OCI-LY1 (cell line): Measurements from ENCODE around the gene YIF1A.

ENCODE experiments used
- H2AFZ ChIP-seq: fragments of 200-600 bp; sonication (generic), shearing (Covaris generic); 2 replicates; pipeline ENCODE4 v1.6.0; 2014; ENCODE audit warnings: antibody characterized with exemption, mild to moderate bottlenecking, low read length
- H3F3A ChIP-seq: fragments of 200-600 bp; sonication (generic), shearing (Covaris generic); 2 replicates; pipeline ENCODE4 v1.6.0; 2014; ENCODE audit warnings: mild to moderate bottlenecking, antibody characterized with exemption, low read length, moderate library complexity; ENCODE audit not compliant: insufficient read depth
- H3K27ac ChIP-seq: fragments of 200-600 bp; sonication (generic); 2 replicates; pipeline ENCODE4 v1.5.1; 2014; ENCODE audit warnings: low read length, mixed run types, mild to moderate bottlenecking, low read depth; ENCODE audit not compliant: poor library complexity, severe bottlenecking
- H3K27me3 ChIP-seq: fragments of 200-600 bp; sonication (generic); 2 replicates; pipeline ENCODE4 v1.6.0; 2014; ENCODE audit warnings: antibody characterized with exemption, mild to moderate bottlenecking, low read length, moderate library complexity; ENCODE audit not compliant: insufficient read depth
- H3K36me3 ChIP-seq: fragments of 200-600 bp; sonication (generic); 2 replicates; pipeline ENCODE4 v1.6.1; 2014; ENCODE audit warnings: mild to moderate bottlenecking, antibody characterized with exemption, low read length, moderate library complexity, mixed read lengths; ENCODE audit not compliant: insufficient read depth
- H3K4me1 ChIP-seq: fragments of 200-600 bp; sonication (generic); 2 replicates; pipeline ENCODE4 v1.5.1; 2014; ENCODE audit warnings: mild to moderate bottlenecking, low read length, moderate library complexity; ENCODE audit not compliant: insufficient read depth, severe bottlenecking
- H3K4me2 ChIP-seq: fragments of 200-600 bp; sonication (generic), shearing (Covaris generic); 2 replicates; pipeline ENCODE4 v1.6.1; 2014; ENCODE audit warnings: low read length
- H3K4me3 ChIP-seq: fragments of 200-600 bp; sonication (generic); 2 replicates; pipeline ENCODE4 v1.5.1; 2014; ENCODE audit warnings: low read length, low read depth, mild to moderate bottlenecking, mixed read lengths; ENCODE audit not compliant: poor library complexity, severe bottlenecking
- H3K79me2 ChIP-seq: fragments of 200-600 bp; shearing (Covaris generic); 2 replicates; pipeline ENCODE4 v1.6.1; 2016; ENCODE audit warnings: mixed run types, low read length, mixed read lengths; ENCODE audit not compliant: insufficient read depth
- H3K9ac ChIP-seq: fragments of 200-600 bp; sonication (generic), shearing (Covaris generic); 2 replicates; pipeline ENCODE4 v1.6.1; 2014; ENCODE audit warnings: mild to moderate bottlenecking, low read length, mixed read lengths
- H3K9me2 ChIP-seq: fragments of 200-600 bp; sonication (generic), shearing (Covaris generic); 2 replicates; pipeline ENCODE4 v1.6.1; 2014; ENCODE audit warnings: low read depth, mild to moderate bottlenecking, low read length, mixed read lengths
- H3K9me3 ChIP-seq: fragments of 200-600 bp; shearing (Covaris generic); 2 replicates; pipeline ENCODE4 v1.6.1; 2014; ENCODE audit warnings: low read length, mixed read lengths
- H4K20me1 ChIP-seq: fragments of 200-600 bp; sonication (generic), shearing (Covaris generic); 2 replicates; pipeline ENCODE4 v1.6.0; 2016; ENCODE audit warnings: mild to moderate bottlenecking, low read length; ENCODE audit not compliant: insufficient read depth
- CTCF ChIP-seq: fragments of 200-600 bp; sonication (generic), shearing (Covaris generic); IDR thresholded peaks from 2 replicates; pipeline ENCODE4 v1.5.1; 2017; ENCODE audit warnings: mild to moderate bottlenecking, antibody characterized with exemption, low read length, moderate library complexity, mixed read lengths
- EZH2 ChIP-seq: fragments of 200-600 bp; sonication (generic), shearing (Covaris generic); IDR thresholded peaks from 2 replicates; pipeline ENCODE4 v1.8.0; 2017; ENCODE audit warnings: borderline replicate concordance, mixed run types, mild to moderate bottlenecking, antibody characterized with exemption, low read length, moderate library complexity, mixed read lengths

The YIF1A gene

GRCh38 chr11:66291706-66292542, 3.0 kb upstream of the YIF1A start, which contains the start of gene TMEM151A:
TSS of gene TMEM151A (plus strand) at chr11:66291894. CDS start at chr11:66292014, 120 bp downstream.
- Histone ChIP-seq H3K9me2 (no peaks in the 10 kb centered on the region), H3K4me1 (peaks cover 22% of the 10 kb centered on the region), H3K27me3 (no peaks in the 10 kb centered on the region), H3K9me3 (no peaks in the 10 kb centered on the region), H3K4me2 (no peak within 1 kb of the TSS), H3K27ac (no peak within 1 kb of the TSS), H2AFZ (no peak within 1 kb of the TSS), H3K9ac (no peak within 1 kb of the TSS), H3K4me3 (no peak within 1 kb of the TSS), H3F3A (no peaks in the 10 kb centered on the region), H3K79me2 (no peaks in the 10 kb centered on the region), H4K20me1 (no peaks in the 10 kb centered on the region), H3K36me3 (no peaks in the 10 kb centered on the region)
- TF ChIP-seq CTCF (no peak), EZH2 (no peak)

- Histone ChIP-seq H3K9me2 (no peaks in the 10 kb centered on the region), H3F3A (no peaks in the 10 kb centered on the region), H4K20me1 (no peaks in the 10 kb centered on the region), H3K4me3 (no peak overlapping the region), H3K27me3 (no peaks in the 10 kb centered on the region), H3K27ac (no peak overlapping the region), H3K9ac (no peak overlapping the region), H3K4me1 (peaks cover 22% of the 10 kb centered on the region), H3K9me3 (no peaks in the 10 kb centered on the region), H3K79me2 (no peaks in the 10 kb centered on the region), H2AFZ (no peak overlapping the region), H3K36me3 (no peaks in the 10 kb centered on the region), H3K4me2 (no peak overlapping the region)
- TF ChIP-seq EZH2 (no peak), CTCF (no peak)
These were observed 2.4 kb upstream of the YIF1A start for GRCh38 chr11:66291303-66291705.

GRCh38 chr11:66290330-66290621, 1.3 kb upstream of the YIF1A start:
- Histone ChIP-seq H3K4me2 (peak overlapping the region; percentile 56; the same call in 1 of the 2 replicates), H3K4me1 (peaks cover 22% of the 10 kb centered on the region), H3K4me3 (peak overlapping the region; percentile 71), H3K9ac (no peak overlapping the region), H4K20me1 (no peaks in the 10 kb centered on the region), H2AFZ (no peak overlapping the region), H3K27me3 (no peaks in the 10 kb centered on the region), H3K27ac (no peak overlapping the region), H3K36me3 (no peaks in the 10 kb centered on the region), H3F3A (no peaks in the 10 kb centered on the region), H3K9me3 (no peaks in the 10 kb centered on the region), H3K9me2 (no peaks in the 10 kb centered on the region), H3K79me2 (no peaks in the 10 kb centered on the region)
- TF ChIP-seq EZH2 (no peak), CTCF (no peak)
